CD14-positive monocyte (primary cell): ENCODE data around the gene BLVRB. TPM values are rescaled to one million over a fixed set of nuclear protein-coding genes. Genes with fewer than 3 reads are reported as not detected.

Experiments used
- DNase-seq, 3 donors: peaks; one replicate each; pipeline ENCODE4 v3.0.0-alpha.2; 2011 to 2022
- H2AFZ ChIP-seq: 2 replicates; pipeline ENCODE4 v1.6.0; 2012; ENCODE audit warnings: mild to moderate bottlenecking, low read depth, low read length, inconsistent platforms; ENCODE audit not compliant: insufficient read depth, poor library complexity, severe bottlenecking
- H3K27ac ChIP-seq, 2 donors: 1 replicate in 1 of 2; 2 replicates in 1 of 2; pipeline ENCODE4 v1.5.1; 2012 to 2013; ENCODE audit warnings: low read length in 2 of 2, control low read depth in 1 of 2, inconsistent platforms in 1 of 2, low read depth in 1 of 2, mild to moderate bottlenecking in 1 of 2
- H3K27me3 ChIP-seq, 2 donors: one replicate each; pipeline versions ENCODE4 v1.6.0 to v1.6.1; 2011 to 2013; ENCODE audit warnings: low read length in 2 of 2; ENCODE audit not compliant: control insufficient read depth in 2 of 2, insufficient read depth in 2 of 2
- H3K36me3 ChIP-seq, 2 donors: replicated peaks in 1 of 2; 1 replicate in 1 of 2; 2 replicates in 1 of 2; pipeline versions ENCODE4 v1.5.1 to v1.6.1; 2012 to 2013; ENCODE audit warnings: low read length in 2 of 2, control low read depth in 1 of 2, inconsistent platforms in 1 of 2, mild to moderate bottlenecking in 1 of 2; ENCODE audit not compliant: insufficient read depth in 2 of 2, control insufficient read depth in 1 of 2
- H3K4me1 ChIP-seq, 2 donors: 1 replicate in 1 of 2; 2 replicates in 1 of 2; pipeline versions ENCODE4 v1.5.1 to v1.6.1; 2012 to 2013; ENCODE audit warnings: low read length in 2 of 2, control low read depth in 1 of 2, inconsistent platforms in 1 of 2, mild to moderate bottlenecking in 1 of 2, moderate library complexity in 1 of 2; ENCODE audit not compliant: insufficient read depth in 2 of 2, control insufficient read depth in 1 of 2
- H3K4me2 ChIP-seq: replicated peaks from 2 replicates; pipeline ENCODE3; 2012; ENCODE audit warnings: low read length, moderate library complexity, mild to moderate bottlenecking; ENCODE audit not compliant: poor library complexity, severe bottlenecking; ENCODE audit errors: extremely low read depth
- H3K4me3 ChIP-seq, 3 experiments: fragments of 200-600 bp in 1 of 3; sonication (generic) in 1 of 3; replicated peaks in 1 of 3; 1 replicate in 2 of 3; 2 replicates in 1 of 3; pipeline ENCODE4 v1.5.1; 2011 to 2013; ENCODE audit warnings: low read length in 3 of 3, mild to moderate bottlenecking in 3 of 3, control low read depth in 2 of 3, low read depth in 2 of 3, inconsistent platforms in 1 of 3, moderate library complexity in 1 of 3
- H3K79me2 ChIP-seq: 2 replicates; pipeline ENCODE4 v1.6.0; 2012; ENCODE audit warnings: mild to moderate bottlenecking, control low read depth, inconsistent platforms, low read length, moderate library complexity; ENCODE audit not compliant: insufficient read depth
- H3K9ac ChIP-seq: 2 replicates; pipeline ENCODE4 v1.6.0; 2017; ENCODE audit warnings: low read length, mild to moderate bottlenecking; ENCODE audit not compliant: insufficient read depth, poor library complexity, severe bottlenecking
- H3K9me3 ChIP-seq, 2 donors: replicated peaks in 1 of 2; 1 replicate in 1 of 2; 2 replicates in 1 of 2; pipeline versions ENCODE4 v1.5.1 to v1.6.1; 2012 to 2013; ENCODE audit warnings: low read length in 2 of 2, control low read depth in 1 of 2; ENCODE audit not compliant: control insufficient read depth in 1 of 2, insufficient read depth in 1 of 2
- H4K20me1 ChIP-seq: 2 replicates; pipeline ENCODE4 v1.6.0; 2012; ENCODE audit warnings: mild to moderate bottlenecking, low read length, control low read depth, moderate library complexity; ENCODE audit not compliant: insufficient read depth
- H3K27ac Mint-ChIP-seq, 7 donors: one replicate each; pipeline ENCODE4 v1.8.0; 2020; ENCODE audit warnings: mild to moderate bottlenecking in 7 of 7, mixed read lengths in 7 of 7, moderate library complexity in 6 of 7, inconsistent platforms in 2 of 7
- H3K27me3 Mint-ChIP-seq, 3 donors: one replicate each; pipeline ENCODE4 v1.8.0; 2021 to 2022; ENCODE audit warnings: low read depth in 3 of 3, mild to moderate bottlenecking in 3 of 3, mixed read lengths in 3 of 3, moderate library complexity in 3 of 3, inconsistent platforms in 1 of 3
- H3K36me3 Mint-ChIP-seq, 2 donors: one replicate each; pipeline ENCODE4 v1.8.0; 2020; ENCODE audit warnings: mixed read lengths in 2 of 2, inconsistent platforms in 1 of 2, mild to moderate bottlenecking in 1 of 2
- H3K4me1 Mint-ChIP-seq: one replicate; pipeline ENCODE4 v1.8.0; 2020; ENCODE audit warnings: mild to moderate bottlenecking, mixed read lengths
- H3K4me3 Mint-ChIP-seq, 2 donors: one replicate each; pipeline ENCODE4 v1.8.0; 2020; ENCODE audit warnings: mild to moderate bottlenecking in 2 of 2, mixed read lengths in 2 of 2, moderate library complexity in 1 of 2
- H3K9me3 Mint-ChIP-seq, 7 donors: one replicate each; pipeline ENCODE4 v1.8.0; 2020 to 2022; ENCODE audit warnings: mixed read lengths in 7 of 7, mild to moderate bottlenecking in 6 of 7, moderate library complexity in 6 of 7, inconsistent platforms in 2 of 7
- WGBS: methylation state at CpG from one replicate; pipeline ENCODE4 v1.1.5; 2013; ENCODE audit warnings: missing lambda C conversion rate; ENCODE audit not compliant: insufficient coverage; 5-methylcytosine and 5-hydroxymethylcytosine counted together
- intact Hi-C, 2 donors: fragments of 100-400 bp; cut with micrococcal nuclease; formaldehyde crosslinking; loops; one replicate each; pipeline versions ENCODE4 v1.15.0 to v1.15.1; 2023
- polyA plus RNA-seq, 3 donors: library from polyadenylated mRNA; depleted of rRNA in 1 of 3; unstranded in 2 of 3; stranded (reverse) in 1 of 3; fragments of 300-500 nt in 2 of 3; fragments of >200 nt in 1 of 3; fragmentation: Illumina TruSeq in 2 of 3; gene quantifications; 1 replicate in 2 of 3; 2 replicates in 1 of 3; pipeline ENCODE4 v1.2.3, GENCODE V29; 2012 to 2021
- TF ChIP-seq, protein P1 (sequence below): fragments of 200-600 bp; IDR thresholded peaks from one replicate; pipeline ENCODE4 v1.8.0; 2022; ENCODE audit warnings: antibody characterized with exemption, mild to moderate bottlenecking

The BLVRB gene
- polyA plus RNA-seq, 3 donors: 299 to 625 (median 601) TPM

DNA sequence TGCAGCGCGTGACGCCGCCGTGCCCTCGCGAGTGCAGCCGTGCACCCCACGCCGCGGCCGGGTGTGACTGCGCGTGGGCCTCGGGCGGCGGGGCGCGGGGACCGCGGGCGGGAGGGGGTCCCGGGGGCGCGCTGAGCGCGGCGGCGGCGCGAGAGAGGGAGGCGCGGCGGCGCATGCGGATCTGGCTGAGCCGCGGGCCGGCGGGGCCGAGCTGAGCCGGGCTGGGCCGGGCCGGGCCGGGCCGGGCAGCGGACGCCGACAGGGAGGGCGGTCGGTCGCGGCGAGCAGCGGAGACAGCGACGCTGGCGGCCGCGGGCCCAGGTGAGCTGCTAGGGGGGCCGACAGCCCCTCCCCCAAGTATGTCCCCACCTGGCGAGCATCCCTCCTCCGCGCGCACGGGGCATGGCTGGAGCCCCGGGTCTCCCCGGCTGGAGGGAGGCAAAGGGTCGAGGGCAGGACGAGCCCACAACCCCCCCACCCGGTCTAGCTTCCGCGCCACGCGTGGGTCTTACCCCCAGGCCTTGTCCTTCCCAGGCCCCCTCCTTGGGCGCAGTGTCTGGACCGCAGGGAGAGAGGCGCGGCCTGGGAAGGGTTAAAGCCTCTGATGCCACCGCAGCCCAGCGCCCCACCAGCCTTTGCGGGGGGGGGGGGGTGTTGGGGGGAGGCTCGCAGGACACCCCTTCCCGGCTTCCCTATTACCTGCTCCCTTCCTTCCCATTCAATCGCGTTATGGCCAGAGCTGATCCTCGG is 1.6 kb upstream of the BLVRB start, which contains the start of gene SPTBN4:
TSS of gene SPTBN4 (plus strand) at position 17 of the 750 bp plus-strand sequence. CDS start 5,621 bp downstream, outside the sequence.
- 2% methylated on average over 57 of the region's 87 CpGs for WGBS
- Mint-ChIP-seq H3K4me3 (peak within 1 kb of the TSS; percentile 90 to 96), H3K27me3 (peaks cover 25 to 33% (median 33%) of the 10 kb centered on the region in 3 donors), H3K4me1 (peaks cover 46% of the 10 kb centered on the region), H3K9me3 (peaks cover 2 to 10% (median 6%) of the 10 kb centered on the region in 7 donors), H3K36me3 (peaks cover 5 to 10% of the 10 kb centered on the region in 2 donors), H3K27ac (peak within 1 kb of the TSS; percentile 72 to 99 (median 95))
- Histone ChIP-seq H3K79me2 (peaks cover 27% of the 10 kb centered on the region), H3K36me3 (no peaks in the 10 kb centered on the region), H3K4me1 (peaks cover 42 to 55% of the 10 kb centered on the region in 2 donors), H3K27ac (peak within 1 kb of the TSS; percentile 91 to 96), H4K20me1 (peaks cover 5% of the 10 kb centered on the region), H3K27me3 (peaks cover 13 to 24% of the 10 kb centered on the region in 2 donors), H3K4me2 (peak within 1 kb of the TSS; percentile 89), H2AFZ (no peak within 1 kb of the TSS), H3K9me3 (no peaks in the 10 kb centered on the region), H3K4me3 (peak within 1 kb of the TSS in 2 of 3 experiments; percentile 19 to 84), H3K9ac (peak within 1 kb of the TSS; percentile 89)
- intact Hi-C loops: loop anchor here (5.0 to 10.0 kb wide), 2 partner anchors 102 to 105 kb away; no protein-coding TSS in a partner anchor
- DNase-seq: peak in 1 of 3 donors; percentile 20
- TF ChIP-seq, protein P1, sequence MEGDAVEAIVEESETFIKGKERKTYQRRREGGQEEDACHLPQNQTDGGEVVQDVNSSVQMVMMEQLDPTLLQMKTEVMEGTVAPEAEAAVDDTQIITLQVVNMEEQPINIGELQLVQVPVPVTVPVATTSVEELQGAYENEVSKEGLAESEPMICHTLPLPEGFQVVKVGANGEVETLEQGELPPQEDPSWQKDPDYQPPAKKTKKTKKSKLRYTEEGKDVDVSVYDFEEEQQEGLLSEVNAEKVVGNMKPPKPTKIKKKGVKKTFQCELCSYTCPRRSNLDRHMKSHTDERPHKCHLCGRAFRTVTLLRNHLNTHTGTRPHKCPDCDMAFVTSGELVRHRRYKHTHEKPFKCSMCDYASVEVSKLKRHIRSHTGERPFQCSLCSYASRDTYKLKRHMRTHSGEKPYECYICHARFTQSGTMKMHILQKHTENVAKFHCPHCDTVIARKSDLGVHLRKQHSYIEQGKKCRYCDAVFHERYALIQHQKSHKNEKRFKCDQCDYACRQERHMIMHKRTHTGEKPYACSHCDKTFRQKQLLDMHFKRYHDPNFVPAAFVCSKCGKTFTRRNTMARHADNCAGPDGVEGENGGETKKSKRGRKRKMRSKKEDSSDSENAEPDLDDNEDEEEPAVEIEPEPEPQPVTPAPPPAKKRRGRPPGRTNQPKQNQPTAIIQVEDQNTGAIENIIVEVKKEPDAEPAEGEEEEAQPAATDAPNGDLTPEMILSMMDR: no peak

DNA sequence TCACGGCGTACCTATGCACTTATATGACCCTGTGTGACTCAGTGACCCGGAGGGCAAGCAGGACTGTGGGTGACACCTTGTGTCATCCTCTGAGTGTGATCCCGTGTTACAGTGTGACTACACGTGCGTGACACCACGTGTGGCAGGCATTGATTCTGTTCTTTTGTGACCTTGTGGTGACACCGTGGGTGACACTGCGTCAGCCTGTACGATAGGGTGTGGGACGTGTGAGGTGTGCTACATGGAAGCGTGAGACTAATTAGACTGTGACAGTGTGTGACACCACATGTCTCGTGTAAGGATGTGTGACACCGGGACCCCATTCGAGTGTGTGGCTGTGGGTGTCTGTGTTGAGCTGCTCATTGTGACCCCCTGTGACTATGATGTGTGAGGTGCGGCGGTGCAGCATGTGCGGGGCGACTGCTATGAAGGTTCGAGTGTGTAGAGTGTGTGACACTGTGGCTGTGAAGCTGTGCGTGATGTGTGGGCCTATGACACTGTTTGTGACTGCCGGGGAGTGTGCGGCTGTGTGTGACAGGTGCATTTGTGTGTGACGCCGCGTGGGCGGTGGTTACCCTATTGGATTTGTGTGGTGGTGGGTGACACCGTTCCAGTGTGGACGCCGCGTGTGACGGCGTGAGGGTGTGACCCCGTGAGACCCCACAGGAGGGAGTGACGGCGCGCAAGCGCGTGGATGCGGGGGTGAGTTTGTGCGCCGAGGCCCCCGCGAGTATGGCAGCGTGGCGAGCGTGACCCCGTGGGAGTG is 857 bp upstream of the BLVRB start:
- Mint-ChIP-seq H3K27ac (peak overlapping the region; percentile 72 to 99 (median 95)), H3K4me3 (peak overlapping the region; percentile 90 to 96), H3K9me3 (peaks cover 2 to 10% (median 6%) of the 10 kb centered on the region in 7 donors), H3K27me3 (peaks cover 27 to 33% (median 33%) of the 10 kb centered on the region in 3 donors), H3K36me3 (peaks cover 5 to 10% of the 10 kb centered on the region in 2 donors), H3K4me1 (peaks cover 53% of the 10 kb centered on the region)
- Histone ChIP-seq H3K36me3 (no peaks in the 10 kb centered on the region), H3K79me2 (peaks cover 27% of the 10 kb centered on the region), H3K4me3 (peak overlapping the region in 2 of 3 experiments; percentile 19 to 84), H3K9ac (peak overlapping the region; percentile 89), H3K9me3 (no peaks in the 10 kb centered on the region), H3K4me2 (peak overlapping the region; percentile 89), H3K27me3 (peaks cover 13 to 24% of the 10 kb centered on the region in 2 donors), H2AFZ (no peak overlapping the region), H3K4me1 (peaks cover 50 to 63% of the 10 kb centered on the region in 2 donors), H3K27ac (peak overlapping the region; percentile 91 to 96), H4K20me1 (peaks cover 5% of the 10 kb centered on the region)
- DNase-seq: peak; percentile 96 to 100 (median 98)
- 10% methylated on average over 48 of the region's 48 CpGs for WGBS
- intact Hi-C loops: loop anchor here (5.0 to 10.0 kb wide), 2 partner anchors 102 to 106 kb away; no protein-coding TSS in a partner anchor
- TF ChIP-seq, protein P1: no peak
